ENCODE data around the gene PAQR4.

The PAQR4 gene

GRCh38 chr16:2981177-2981898 is 12.2 kb downstream of the PAQR4 start:
- DNase-seq: no peak

DNA sequence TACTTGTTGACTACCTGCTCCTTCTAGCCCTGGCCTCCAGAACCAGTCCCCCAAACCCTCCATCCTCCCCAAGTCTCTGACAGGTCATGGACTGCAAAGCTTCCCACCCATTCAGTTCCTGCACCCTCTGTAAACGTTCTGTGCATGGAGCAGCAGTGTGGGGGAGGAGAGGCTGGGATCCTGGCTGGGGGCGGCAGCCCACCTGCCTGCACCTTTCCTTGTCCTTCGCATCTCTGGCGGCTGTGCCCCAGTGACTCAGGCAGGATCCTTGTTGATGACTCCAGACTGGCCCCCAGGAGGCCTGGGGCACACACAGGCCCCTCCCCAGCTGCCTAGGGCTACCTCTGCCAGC is 12.7 kb downstream of the PAQR4 start:
- DNase-seq: no peak

- DNase-seq: no peak
These were observed 13.3 kb downstream of the PAQR4 start for GRCh38 chr16:2982402-2982801.

- DNase-seq: peak; percentile 83
These were observed 14.6 kb downstream of the PAQR4 start for GRCh38 chr16:2983706-2984136.

GRCh38 chr16:2985462-2985861 is 16.3 kb downstream of the PAQR4 start:
- no peak for DNase-seq

- no peak for DNase-seq
These were observed 16.8 kb downstream of the PAQR4 start for GRCh38 chr16:2985893-2986355.

DNA sequence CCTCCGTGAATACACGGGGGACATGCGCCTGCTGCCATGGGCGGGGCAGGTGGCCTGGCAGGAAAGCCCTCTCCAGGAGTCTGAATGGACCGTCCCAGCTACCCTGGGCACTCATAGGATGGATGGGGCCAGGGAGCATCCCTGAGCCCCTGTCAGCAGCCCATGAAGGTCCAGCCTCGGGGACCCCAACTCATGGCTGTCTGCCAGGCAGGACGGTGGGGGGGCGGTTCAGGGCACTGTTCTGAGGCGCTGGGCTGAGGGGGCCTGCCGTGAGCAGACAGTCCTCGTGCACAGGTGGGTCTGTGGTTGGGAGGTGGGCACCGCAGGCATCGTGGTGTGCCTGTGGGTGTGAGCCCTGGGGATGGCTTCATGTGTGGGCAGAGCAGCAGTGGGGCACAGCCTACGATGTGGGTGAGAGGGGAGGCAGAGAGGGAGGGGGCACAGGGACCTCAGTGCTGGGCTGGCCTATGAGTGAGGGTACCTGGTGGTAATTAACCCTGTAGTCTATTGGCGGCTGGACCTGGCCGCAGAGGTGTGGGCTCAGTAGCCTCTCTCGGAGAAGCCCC is 17.6 kb downstream of the PAQR4 start:
- DNase-seq: no peak

- DNase-seq: no peak
These were observed 18.1 kb downstream of the PAQR4 start for GRCh38 chr16:2987286-2987685.

GRCh38 chr16:2987833-2988232 is 18.7 kb downstream of the PAQR4 start:
- DNase-seq: no peak

DNA sequence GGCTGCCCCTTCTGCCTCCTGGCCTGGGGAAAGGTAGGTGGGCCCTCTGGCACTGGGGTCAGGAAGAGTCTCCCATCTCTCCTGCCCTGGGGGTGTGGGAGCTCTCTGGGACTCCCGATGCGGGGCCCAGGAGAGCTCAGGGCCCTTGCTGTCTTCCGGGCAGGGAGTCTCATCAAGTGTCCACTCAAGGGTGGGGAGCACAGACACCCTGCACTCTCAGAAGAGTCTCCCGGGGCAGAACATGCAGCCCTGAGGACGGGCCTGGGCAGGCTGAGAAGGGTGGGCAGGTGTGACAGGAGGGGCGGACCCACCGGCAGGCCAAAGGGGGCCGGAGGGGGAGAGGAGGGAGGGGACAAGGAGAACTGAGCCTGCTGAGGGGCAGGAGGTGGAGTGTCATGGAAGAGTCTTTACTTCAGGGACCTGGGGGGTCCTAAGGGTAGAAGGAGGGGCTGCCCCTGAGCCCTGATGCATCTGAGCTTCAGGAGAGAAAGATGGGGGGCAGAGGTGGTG is 19.5 kb downstream of the PAQR4 start:
- no peak for DNase-seq

DNA sequence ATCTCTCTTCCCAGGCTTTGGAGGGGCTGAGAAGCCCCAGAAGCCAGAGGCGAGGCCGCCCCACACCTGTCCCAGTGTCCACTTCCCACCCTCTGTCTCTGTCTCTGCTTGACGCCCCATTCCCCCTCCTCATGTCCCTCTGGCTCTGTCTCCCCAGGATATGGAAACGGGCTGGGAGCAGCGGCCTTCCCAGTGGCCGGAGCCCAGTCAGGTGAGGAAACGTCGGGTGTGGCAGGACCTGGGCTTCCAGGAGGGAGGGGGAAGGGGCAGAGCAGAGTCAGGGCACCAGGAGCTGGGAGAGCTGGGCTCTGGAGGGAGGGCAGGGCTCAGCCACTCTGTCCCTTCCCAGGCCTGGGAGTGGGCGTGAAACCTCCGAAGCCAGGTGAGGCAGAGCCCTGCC is 21.7 kb downstream of the PAQR4 start:
- DNase-seq: no peak

DNA sequence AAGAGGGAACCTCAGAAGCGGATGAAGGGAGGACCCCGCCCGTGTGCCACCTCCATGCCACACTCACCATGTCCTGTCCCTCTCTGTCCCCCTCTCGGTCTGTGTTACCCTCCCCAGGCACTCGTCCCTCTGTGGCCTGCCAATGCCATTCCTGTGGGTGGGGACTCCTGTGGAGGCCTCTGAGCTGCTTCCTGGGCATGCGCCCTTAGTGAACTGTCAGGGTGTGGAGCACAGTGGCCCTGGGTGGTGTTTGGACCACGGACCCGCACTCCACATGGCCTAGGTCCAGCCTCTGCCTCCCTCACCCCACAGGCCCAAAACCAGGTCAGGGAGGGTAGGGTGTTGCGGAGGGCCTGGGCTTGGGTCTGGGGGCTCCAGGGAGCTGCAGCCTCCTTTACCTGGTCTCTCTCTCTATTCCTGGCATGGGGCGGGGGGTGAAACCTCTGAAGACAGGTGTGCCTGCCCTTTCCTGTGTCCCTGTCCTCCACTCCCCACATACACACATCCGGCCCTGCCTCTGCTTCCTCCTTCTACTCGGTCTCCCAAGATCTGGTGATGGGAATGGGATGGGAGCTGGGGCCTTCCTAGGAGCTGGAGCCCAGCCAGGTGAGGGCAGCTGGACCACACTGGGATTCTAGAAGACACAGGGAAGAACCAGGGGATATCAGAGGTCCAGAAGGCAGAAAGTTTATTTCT is 22.6 kb downstream of the PAQR4 start:
- DNase-seq: no peak

DNA sequence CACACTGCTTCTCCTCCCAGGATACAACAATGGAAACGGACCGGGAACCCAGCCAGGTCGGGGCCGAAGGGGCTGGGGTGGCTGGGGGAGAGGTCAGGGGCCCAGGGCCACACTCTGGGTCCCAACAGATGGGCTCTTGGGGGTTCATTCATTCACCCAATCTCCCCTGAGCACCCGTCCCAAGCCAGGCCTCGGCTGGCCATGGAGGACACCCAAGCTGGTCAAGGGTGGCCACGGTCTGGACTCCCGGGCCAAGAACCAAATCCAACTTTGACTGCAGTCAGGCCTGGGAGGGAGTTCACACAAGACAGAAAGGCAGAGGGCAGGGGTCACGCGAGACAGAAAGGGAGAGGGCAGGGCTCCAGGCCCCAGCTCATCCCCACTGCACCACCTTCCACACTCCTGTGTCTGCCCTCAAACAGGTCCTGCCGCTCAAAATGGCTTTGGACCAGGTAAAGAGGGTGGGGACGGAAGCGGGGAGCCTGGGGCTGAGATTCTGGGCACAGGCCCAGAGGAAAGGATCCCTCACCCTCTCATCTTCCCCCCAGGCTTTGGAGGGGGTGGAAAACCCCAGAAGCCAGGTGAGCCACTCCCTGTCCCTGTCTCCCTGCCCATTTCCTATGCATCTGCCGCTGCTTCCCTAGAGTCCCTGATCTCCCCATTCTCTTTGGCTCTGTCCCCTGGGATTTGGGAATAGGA is 23.4 kb downstream of the PAQR4 start:
- no peak for DNase-seq

DNA sequence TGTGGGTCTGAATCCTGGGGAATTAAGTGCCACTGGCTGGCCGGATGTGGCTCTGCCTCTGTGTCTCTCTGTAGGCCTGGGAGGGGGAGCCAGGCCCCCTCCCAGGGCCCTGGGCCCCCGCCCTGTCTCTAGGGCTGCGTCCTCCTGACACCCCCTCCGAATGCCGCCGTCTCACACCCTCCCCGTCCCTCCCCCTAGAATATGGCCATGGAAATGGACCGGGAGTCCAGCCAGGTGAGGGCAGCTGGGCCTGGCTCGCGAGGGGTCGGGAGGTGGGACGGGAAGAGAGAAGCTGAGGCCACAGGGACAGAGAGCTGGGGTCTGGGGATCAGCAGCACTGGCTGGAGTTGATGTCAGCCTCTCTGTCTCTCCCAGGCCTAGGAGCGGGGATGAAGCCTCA is 27.1 kb downstream of the PAQR4 start:
- no peak for DNase-seq

DNA sequence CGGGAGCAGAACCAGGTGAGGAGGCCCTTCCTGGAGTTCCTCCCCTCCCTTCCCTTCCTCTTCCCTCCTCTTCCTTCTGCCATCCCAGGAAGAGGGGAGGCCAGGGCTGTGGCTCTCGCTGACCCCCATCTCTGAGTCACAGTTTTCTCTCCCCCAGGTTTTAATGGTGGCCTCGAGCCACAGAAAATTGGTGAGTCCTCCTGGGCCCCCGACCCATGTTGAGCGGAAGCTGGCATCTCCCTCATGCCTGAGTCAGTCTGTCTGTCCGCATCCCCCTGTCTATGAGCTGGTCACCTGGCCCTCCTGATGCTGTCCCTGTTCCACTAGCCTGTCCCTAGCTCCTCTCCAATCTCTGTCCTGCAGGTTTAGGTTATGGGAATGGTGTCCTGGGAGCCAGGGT is 30.8 kb downstream of the PAQR4 start:
- DNase-seq: no peak

GRCh38 chr16:3000540-3000939 is 31.4 kb downstream of the PAQR4 start:
- DNase-seq: no peak

- no peak for DNase-seq
These were observed 32.2 kb downstream of the PAQR4 start for GRCh38 chr16:3001316-3001715.

DNA sequence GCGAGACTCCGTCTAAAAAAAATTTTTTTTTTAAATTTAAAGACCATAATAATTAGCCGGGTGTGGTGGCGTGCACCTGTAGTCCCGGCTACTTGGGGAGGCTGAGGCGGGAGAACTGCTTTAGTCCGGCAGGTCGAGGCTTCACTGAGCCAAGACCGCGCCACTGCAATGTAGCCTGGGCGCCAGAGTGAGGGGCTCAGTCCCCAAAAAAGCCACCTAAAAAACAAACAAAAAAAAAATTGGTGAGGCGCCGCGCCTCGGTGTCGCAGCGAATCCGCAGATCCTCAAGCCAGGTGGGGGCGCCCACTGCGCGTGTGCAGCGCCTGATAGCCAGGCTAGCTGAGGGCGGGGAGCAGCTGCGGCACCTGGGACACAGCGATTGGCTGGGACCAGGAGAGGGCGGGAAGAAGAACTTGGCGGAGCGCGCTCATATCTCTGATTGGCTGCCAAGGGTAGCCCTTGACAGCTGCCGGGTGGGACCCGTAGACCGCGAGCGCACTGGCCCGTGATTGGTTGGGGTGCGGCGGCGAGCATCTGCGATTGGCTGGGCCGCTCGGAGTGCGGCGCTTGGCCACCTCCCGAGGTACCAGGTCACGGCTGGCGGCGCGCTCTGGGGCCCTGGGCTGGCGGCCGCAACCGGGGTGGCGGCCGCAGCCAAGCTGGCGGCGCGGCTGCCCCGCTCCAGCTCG is 34.6 kb downstream of the PAQR4 start:
- DNase-seq: peak; percentile 99

GRCh38 chr16:3004319-3004718 is 35.2 kb downstream of the PAQR4 start:
- no peak for DNase-seq

DNA sequence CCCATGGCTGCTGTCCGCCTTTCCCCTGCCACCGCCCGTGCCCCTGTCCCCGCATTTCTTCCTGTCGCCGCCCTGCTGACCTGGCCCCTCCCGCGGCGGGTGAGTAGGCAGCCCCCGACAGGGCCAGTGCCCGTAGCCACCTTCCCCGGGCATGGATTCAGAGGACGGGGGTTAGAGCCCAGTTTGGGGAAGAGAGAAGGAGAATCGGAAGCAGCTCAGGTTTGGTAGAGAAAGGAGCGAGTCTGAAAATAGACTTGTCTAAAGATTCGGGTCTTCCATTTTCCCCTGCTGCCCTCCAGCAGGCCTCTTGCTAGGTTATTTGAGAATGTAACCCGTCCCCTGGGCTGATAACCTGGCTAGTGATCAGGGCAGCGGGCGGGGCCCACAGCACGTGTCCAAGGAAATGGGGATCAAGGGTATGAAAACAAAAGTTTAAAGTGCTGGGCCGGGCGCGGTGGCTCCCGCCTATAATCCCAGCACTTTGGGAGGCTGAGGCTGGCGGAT is 35.7 kb downstream of the PAQR4 start:
- DNase-seq: no peak

DNA sequence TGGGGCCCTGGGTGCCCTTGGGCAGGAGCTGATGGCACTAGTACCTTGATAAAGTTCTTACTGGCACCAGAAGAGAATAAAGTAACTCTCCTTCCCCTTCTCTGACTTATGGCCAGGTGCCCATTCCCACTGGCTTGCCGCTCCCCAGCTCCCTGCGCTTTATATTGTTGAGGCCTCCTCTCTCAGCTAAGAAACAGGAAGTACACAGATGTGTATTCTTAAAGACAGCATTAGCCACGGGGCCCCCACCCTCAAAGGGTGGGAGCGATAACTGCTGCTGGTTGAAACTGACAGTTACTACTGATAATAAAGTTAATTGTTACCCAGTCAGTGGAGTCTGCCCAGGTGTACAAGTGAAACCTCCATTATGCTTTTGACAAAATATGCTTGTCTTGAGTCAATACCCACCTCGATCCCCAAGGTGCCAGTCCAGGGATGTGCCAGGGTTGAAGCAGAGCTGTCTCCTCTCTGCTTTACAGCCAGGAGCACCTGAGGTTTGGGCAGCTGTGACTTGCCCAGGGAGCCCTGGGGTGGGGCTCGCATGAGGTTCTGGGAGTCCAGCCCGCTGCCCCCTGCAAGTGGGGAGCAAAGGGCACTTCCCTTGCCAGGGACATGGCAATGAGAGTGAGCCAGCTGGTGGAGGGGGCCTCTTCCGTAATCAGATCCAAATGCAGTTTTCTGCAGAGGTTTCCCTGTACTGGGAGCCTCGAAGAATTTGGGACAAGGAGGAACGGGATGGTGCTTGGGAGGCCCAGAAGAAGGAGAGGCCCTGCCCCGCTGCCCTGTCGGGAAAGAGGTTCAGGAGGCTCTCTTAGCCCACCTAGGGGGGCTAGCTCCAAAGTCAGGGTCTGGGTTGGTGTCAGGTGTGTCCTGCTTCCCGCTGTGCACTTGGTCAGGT is 38.2 kb downstream of the PAQR4 start:
- no peak for DNase-seq
